ENCODE results near the gene KCTD21.
A peak's percentile ranks its signal among the peaks of the same experiment; 100 is the strongest.

The KCTD21 gene

DNA sequence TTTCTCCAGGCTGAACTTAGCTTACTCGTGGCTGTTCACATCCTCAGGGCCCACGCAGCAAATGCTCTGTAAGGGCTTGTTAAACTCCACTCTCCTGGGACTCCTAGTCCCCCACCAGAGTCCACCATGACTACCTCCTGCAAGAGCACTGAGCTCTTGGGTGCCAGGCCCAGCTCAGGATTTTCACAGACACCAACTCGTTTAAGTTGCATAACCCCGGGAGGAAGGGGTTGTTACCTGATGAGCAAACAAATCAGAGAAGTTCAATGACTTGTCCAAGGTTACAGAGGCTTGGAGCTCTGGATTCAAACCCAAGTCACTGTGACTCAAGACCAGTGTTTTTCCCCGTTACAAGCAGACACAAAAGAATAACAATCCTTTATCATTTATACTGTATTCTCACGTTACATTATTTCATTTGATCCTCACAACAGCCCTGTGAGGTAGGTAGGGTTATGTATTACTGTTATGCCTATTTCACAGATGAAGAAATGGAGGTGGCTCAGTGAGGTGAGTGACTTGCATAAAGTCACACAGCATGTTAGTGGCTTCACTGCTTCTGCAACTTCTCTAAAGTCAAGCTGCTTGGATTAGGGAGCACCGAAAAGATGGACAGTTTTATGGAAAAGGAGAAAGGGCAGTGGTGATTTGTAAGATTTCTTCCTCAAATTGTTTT lies 17.4 kb downstream of the KCTD21 start:
- no peak for DNase-seq

DNA sequence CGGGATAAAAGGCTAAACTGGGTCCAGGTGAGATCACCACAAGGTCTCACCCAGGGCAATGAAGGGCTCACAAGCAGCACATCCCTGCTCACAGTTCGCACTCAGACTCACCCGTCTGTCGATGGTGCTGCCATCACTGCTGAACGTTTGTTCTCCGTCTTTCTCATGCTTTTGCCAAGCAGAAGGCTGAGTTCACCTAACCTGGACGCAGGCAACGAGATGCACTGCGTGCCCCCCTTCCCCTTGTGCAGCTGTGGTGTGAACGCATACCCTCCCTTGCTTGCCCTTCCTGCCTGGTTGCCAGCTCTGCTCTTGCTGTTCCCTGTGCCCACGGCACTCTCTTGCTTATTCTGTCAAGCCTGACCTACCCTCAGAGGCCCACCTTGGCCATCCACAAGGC lies 18.0 kb downstream of the KCTD21 start:
- DNase-seq: no peak

DNA sequence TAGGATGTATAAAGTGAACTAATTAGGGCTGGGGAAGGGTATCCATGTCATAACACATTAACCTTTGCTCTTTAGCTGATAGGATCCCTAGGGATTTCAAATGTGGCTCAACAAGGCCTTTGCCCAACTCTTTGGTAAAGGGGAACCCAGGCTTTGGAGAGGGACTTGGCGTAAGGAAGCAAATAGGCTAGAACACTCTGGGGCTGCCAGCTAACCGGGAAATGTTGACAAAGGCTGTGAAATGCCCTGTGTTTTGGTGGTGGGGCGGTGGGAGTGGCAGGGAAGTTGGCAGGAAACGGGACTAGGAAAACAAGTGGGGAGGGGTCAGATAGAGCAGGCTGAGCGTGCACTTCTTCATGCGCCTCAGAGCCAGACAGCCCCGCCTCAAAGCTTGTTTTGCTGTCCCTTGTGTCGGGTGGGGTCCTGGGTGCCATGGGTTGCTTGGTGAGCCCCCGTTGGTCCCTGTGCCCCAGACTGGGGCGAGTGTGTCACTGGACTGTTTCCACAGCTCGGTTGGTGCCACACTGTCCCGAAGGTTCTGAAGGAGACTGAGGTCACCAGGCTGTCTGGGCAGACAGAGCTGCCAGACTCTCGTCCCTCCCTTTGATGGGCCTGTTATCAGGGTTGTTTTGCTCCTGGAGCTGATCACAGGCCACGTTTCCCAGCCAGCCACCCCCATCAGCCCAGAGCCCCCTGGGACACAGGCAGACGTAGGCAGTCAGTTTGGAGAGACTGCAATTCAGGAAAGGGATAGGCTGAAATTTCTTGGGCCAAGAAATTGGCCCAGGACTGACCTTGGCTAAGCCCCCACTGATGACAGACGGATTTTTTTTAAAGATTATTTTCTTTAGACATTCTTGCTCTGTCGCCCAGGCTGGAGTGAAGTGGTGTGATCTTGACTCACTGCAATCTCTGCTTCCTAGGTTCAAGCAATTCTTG lies 19.6 kb downstream of the KCTD21 start:
- DNase-seq: peak; percentile 35

DNA sequence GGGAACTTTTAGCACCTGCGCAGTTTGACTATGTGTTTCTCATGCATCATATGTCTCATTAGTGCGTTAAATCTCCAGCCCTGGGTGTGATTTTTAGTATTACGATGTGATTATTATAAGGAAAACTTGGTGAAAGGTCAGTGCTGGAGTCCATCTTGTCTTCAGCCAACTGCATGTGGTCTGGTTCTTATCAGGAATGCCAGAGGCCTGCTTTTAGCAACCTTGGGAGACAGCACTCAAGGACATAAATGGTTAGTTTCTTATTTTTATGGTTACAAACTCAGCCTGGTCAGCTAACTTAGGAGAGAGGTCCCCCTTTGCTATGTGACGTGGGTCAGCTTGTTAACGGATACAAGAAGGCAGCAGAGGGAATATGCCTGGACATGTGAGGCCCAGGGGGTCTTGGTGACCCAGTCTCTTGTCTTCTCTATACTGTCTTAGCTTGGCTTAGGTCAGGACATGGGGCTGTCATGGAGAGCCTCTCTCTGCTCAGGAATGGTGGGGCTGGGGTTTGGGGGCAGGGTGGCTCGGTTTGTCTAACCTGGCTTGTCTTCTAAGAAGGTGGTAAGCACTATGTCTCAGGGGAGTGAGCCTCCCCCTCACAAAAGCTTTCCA lies 21.5 kb downstream of the KCTD21 start:
- DNase-seq: no peak

DNA sequence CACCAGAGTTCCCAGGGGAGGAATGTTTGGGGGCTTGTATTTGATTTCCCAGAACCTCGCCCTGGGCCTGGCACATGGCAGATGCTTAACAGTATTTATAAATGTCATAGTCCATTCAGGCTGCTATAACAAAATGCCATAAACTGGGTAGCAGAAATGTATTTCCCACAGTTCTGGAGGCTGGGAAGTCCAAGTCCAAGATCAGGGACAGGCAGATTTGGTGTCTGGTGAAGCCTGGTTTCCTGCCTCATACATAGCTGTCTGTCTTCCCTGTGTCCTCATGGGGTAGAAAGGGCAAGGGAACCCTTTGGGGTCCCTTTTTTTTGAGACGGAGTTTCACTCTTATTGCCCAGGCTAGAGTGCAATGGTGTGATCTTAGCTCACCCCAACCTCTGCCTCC lies 24.0 kb downstream of the KCTD21 start:
- no peak for DNase-seq

DNA sequence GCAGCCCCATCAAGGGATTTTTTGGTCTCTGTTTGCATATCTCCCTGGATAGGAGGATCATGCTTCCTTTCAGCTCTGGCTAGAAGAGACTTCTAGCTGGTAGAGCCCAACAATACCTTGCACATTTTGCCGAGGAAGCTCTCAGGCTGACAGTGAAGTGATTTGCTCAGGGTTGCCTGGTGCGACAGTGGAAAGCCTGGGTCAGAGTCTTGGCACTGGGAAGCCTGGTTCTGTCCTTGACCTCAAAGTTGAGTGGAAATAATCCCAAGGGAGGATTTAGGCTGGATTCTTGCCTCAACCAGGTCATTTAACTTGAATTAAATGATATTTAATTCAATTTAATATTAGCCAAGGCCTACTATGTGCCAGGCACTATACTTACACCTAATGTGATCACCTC lies 24.6 kb downstream of the KCTD21 start:
- no peak for DNase-seq

DNA sequence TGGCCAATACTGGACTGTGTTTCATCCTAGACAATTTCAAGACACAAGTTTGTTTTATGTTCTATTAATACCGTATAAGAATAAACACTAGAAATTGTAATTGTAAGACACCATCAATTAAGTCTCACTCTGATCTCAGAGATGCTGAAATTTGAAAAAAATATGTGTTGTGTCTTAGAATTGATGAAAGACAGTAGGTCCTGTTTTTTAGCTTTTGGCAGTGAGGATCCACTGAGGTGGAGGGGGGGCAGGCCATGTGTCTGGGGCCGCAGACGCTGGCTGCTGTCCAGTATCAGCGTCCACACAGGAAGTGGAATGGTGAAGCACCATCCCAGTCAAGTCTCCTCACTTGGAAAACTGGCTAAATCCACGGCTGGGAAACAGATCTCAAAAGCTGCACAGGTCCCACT lies 26.5 kb downstream of the KCTD21 start:
- no peak for DNase-seq

DNA sequence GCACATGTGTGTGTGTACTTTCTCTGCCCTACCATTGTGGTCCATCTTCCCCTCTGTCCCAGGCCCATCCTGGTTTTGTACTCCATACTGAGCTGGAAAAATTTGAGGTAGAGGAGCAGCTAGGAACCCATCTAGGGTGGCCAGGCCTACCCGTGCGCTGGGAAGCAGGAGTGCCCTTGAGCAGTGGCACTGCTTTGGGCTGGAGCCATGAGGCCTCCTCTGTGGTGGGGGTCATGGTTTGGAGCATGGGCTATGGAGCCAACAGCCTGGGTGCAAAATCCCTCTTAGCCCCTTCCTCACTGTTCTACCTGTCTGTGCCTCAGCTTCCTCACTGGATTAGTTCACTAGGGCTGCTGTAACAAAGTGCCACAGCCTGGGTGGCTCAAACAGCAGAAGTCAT lies 27.1 kb downstream of the KCTD21 start:
- DNase-seq: no peak

DNA sequence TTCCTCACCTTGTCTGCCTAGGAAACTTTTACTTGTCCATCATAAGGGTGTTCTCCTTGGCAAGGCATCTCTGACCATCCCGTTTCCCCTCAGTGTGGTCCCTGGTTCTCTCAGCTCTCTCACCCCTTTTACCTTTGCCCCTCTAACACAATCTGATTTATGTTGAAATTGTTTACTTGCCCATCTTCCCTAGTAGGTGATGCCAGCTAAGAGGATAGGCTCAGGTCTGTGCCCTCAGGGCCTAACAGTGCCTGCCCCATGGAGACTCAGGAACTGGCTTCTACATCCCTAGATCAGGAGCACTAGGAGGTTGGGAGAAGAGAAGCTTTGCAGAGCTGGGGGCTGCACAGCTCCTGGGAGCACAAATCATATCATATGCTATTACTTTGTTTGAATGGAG lies 27.9 kb downstream of the KCTD21 start:
- DNase-seq: no peak

DNA sequence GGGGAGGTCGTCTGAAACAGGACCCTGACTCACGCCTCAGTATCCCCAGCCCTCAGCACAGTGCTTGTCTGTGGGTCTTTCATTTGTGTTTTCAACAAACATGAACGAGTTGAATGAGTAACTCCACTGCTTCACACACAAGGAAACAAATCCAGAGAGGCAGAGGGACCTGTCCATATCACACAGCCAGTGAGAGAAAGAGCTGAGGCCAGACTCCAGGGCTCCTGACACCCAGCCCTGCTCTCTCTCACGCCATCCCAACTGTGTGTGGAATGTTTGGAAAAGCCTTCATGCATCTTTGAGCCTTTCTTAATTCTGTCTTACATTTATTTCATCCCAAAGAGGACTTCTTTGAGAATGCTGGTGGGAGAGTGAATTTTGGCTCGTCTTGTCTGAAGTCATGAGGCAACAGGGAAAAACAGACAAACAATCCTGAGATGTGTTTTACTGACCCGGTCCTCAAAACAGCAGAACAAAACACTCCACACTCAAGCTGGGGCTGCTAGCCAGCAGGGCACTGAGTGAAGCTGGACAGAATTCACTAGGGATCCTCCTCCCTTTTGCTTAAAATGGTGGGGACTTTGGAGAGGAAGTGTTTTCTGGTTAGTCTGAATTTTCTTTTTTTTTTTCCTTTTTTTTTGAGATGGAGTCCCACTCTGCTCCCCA lies 29.3 kb downstream of the KCTD21 start:
- DNase-seq: no peak

DNA sequence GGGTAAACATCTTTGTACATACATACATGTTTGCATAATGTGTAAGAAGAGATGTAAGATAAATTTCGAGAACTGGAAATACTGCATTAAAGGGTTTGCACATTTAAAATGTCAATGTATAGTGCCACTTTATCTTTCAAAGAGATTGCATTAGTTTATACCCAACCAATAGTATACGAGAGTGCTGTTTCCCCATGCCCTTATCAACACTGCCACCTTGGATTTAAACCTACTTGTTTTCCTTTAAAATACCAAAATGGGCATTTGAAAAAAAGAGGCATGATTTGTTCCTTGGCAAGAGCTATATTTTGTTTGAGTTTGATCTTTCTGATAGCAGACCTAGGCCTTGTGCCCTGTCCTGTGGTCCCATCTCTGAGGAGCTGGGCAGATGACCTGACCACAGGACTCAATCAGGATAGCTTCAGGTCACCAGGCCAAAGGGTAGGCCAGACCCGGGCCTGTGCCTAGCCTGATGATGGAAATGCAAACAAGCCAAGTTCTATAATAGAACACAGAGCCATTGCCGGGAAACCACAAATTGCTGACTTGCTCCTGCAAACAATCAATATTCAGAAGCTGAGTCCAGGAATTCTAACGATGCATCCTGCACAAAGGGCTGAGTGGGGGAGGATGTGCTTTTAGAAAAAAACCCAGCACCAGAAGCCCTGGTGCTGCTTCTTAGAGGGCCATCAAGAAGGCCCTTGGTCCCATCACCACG lies 32.1 kb downstream of the KCTD21 start:
- DNase-seq: no peak

DNA sequence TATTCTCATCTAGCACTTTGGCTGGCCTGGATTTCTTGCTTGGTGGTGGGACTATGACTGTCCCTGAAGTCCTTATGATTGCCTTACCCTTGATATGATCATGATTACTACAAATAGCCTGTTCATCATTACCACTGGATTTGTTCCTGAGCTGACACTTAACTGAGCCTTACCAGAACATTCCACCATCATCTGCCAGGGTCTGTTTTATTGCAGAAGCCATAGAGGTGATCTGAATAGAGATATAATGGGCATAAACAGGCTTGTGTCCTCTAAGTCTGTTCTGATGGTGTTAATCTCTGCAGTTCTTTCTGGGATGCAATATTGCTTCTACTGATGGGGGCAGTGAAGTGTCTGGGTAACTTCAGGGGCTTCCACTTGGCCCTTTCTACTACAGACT lies 36.6 kb downstream of the KCTD21 start:
- DNase-seq: no peak

DNA sequence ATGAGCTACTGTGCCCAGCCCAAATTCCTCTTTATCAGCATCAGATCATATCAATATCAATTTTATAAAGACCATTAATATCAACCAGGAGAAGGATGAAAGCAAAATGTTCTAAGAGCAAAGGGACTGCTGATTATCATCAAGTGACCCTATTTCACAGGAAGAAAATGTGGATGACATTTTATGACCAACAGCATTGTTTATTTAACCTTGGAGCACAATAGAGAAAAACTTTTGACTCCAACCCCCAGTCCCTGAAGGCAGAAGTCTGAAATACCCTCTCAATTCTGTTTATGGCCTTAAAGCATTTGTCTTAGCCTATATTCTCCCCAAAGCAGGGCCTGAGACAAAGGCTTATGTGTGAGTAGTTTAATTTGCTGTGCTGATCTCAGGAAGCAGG lies 37.7 kb downstream of the KCTD21 start:
- no peak for DNase-seq

DNA sequence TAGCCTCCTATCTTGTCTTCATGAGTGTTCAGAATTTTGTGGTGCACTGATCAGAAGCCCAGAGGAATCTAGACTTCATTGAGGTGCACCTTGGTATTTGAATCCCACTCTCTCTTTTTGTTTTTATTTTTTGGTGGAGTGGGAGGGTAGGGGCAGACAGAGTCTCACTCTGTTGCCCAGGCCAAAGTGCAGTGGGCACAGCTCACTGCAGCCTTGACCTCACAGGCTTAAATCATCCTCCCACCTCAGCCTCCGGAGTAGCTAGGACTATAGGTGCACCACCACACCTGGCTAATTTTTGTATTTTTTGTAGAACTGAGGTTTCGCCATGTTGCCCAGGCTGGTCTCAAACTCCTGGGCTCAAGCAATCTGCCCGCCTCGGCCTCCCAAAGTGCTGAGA lies 38.1 kb downstream of the KCTD21 start:
- DNase-seq: no peak

DNA sequence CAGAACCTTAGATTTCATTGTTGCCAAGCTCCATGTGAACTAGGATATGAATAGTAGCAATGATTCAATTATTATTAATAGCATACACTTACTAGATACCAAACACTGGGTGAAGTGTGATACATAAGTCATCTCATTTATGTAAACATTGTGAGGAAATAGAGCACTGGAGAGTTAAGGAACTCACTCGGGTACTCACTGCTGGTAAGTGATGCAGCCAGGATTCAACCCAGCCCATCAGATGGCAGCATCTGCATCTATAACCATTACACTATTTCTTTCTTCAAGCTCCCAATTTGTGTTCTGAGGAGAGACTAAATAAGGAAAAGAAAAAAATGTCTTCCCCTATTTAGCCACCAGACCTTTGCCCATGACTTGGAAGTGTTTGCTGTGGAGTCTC lies 38.8 kb downstream of the KCTD21 start:
- DNase-seq: no peak

DNA sequence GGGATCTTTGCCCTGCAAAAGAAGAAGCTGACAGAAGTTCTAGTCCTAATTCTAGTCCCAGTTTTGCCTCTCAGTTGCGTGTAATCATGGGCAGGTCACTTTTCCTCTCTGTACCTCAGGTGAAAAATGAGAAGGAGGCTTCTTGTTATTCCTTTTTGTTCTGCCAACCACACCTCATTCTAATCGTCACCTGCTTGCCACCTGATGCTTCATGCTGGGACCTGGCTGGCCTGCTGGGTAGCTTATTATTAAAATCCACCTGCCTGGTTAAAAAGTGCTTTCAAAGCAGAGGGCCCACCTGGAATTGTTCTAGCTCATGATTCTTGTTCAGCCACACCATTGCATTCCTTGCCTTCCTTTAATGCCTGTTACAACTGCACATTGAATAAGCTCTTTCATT lies 40.6 kb downstream of the KCTD21 start:
- DNase-seq: no peak

DNA sequence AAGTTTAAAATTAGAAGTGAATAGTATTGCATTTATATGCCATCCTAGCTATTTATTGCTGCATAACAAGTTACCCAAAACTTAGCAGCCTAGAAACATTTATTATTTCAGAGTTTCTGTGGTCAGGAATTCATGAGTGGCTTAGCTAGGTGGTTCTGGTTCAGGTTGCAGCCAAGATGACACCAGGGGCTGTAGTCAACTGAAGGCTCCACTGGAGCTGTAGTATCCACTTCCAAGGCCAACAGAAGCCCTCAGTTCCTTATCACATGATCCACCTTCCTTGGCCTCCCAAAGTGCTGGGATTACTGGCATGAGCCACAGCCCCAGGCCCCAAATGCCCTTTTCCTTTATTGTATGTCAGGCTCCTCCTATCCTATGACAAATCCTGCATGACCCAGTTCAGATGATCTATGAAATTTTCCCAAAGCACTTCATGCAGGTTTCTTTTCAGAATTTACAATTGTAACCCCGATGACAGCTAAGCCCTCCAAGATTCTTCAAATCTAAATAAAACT lies 42.9 kb downstream of the KCTD21 start:
- DNase-seq: no peak

DNA sequence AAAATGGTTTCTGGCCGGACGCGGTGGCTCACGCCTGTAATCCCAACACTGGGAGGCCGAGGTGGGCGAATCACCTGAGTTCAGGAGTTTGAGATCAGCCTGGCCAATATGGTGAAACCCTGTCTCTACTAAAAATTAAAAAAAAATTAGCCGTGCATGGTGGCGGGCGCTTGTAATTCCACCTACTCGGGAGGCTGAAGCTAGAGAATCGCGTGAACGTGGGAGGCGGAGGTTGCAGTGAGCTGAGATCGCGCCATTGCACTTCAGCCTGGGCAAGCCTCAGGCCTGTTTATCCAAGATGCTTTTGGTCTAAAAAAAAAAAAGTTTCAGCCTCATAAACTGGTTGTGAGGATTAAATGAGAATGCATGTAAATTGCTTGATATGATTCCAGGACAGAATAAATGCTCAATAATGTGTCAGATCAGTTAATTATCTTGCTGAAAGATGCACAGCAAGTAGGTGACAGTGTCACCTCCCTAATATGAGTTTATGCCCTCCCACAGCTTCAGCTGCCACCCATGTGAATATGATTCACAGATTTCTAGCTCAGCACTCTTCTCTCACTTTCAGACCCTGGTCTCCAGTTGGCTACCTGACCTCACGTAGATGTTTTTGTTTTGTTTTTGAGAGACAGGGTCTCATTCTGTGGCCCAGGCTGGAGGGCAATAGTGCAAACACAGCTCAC lies 47.9 kb downstream of the KCTD21 start:
- no peak for DNase-seq

DNA sequence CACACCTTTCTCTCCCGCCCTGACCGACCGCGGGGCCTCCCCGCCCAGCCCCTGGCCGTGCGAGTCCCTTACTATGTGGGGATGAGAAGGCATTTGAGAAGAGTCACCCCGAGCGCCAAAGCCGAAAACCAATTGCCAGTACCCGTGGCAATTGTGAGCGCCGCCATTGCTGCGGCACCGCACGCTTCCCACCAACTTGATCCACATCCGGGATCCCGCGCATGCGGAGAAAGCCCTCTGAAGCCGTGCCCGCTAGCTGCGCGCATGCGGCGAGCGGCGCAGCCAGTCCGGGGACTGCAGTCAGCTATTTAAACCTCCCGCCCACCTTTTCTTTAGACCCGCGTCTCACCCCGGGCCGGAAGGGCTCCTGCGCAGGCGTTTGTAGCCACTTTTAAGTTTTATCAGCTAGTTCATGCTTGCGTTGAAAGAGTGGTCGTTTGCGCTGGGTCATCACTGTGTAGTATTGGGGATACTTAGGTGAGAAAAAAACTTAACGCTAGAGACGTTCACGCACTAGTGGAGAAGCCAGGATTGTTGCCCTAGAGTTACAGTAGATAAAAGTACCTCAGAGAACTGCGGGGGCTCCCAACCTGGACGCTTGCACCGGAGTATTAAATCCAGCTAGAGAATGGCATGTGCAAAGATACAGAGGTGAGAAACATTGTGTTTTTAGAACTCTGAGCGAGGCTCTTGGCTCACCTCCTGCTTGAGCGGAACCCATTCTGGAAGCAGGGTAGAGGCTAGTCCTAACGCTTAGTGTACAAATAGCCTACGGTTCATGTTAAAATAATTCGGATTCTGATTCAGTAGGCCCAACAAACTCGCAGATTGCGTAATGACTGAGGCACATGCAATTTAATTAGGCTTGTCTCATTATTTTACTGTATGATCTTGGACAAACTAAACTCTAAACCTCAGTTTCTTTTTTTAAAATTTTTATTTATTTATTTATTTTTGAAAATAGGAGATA lies 48.7 kb downstream of the KCTD21 start, which contains the start of gene ALG8:
TSS of gene ALG8 (minus strand) at position 205 of the 970 bp plus-strand sequence. CDS start at position 167, 38 bp downstream.
- DNase-seq: peak; percentile 94

DNA sequence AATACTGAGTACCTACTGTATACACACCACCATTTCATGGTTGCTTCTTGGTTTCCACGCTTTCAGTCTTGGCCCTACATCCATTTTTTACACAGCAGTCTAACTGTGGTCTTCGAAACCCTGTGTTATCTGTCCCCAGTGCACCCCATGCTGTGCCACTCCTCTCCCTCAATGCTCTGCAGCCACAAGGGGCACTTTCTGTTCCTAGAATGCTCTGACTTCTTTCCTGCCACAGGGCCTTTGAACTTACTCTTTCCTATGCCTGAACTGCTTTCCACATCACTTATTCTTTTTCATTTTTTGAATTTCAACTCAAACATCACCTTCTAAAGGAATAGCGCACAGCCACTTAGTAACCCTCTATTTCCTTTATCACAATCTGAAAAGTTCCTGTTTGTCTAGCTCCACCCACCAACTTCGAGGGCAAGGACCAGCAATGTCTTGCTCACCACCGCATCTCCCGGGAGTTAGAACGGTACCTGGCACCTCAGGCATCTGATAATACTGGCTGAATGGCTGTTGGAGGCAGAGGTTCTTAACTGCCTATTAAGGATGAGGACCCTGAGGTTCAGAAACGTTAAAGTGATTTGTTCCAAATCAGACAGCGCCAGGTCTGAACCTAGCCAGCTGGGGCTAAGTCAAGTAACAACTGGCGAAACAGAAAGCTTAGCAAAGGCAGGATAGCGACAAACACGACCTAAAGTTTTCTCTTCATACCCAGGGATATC lies 49.6 kb downstream of the KCTD21 start:
- DNase-seq: no peak

All from NCI-H446 treated with DMSO at 0.1 percent for 48 hours (cell line).